ENCODE measurements around the gene CD33. TPM values are rescaled to one million over a fixed set of nuclear protein-coding genes. Genes with fewer than 3 reads are reported as not detected.

The CD33 gene
- total and polyA plus RNA-seq, 2 of the 8 experiments (the other 6 are each of a cell fraction or from before 2014, with no cell fraction given): 0.06 TPM; not detected in 1

- H3K27me3 ChIP-seq (replicated peaks in 1 of 4; ENCODE audit: control insufficient read depth in 3 of 4, extremely low read depth in 1 of 4, insufficient read depth in 3 of 4, low read length in 3 of 4): no peaks in the 10 kb centered on the region; a peak in 1 of 7 replicates
Observed at GRCh38 chr19:51227326-51227725, 2.4 kb downstream of the CD33 start.

More at GRCh38 chr19:51227326-51227725, 2.4 kb downstream of the CD33 start:
- H3K9me3 ChIP-seq (ENCODE audit: insufficient read depth in 2 of 2, low read depth in 1 of 2, low read length in 1 of 2): 0 out of 4 replicates have a peak, but pooled peaks cover 0 to 7% of the 10 kb centered on the region in 2 experiments
- POLR2A ChIA-PET (ENCODE audit: partially characterized antibody): no interaction called here
- H3K23ac ChIP-seq (ENCODE audit: insufficient read length): no peak overlapping the region
- 72% methylated on average over 2 of the region's 2 CpGs; no CpG with 5 or more reads in 1 of the 2 experiments for WGBS, 2 experiments (ENCODE audit: extremely low coverage in 1 of 2, insufficient coverage in 1 of 2, insufficient read length in 1 of 2, insufficient replicate concordance in 2 of 2, low coverage in 1 of 2, low lambda C conversion rate in 2 of 2, missing lambda C conversion rate in 1 of 2)
- H4K5ac ChIP-seq (ENCODE audit: insufficient read length, low read depth, low read length): no peak overlapping the region
- no peak overlapping the region for H2BK12ac ChIP-seq (ENCODE audit: low read depth, low read length)
- H3K23me2 ChIP-seq (ENCODE audit: low read depth, low read length): no peaks in the 10 kb centered on the region
- DNase-seq (ENCODE audit: low read depth in 1 of 2, low spot score in 2 of 2) (no peak), FAIRE-seq (no peak)
- no peaks in the 10 kb centered on the region for H3K79me1 ChIP-seq (ENCODE audit: low read depth, low read length)
- H3K18ac ChIP-seq (ENCODE audit: extremely low read depth, low read length): no peak overlapping the region
- no peak overlapping the region for H2BK120ac ChIP-seq (replicated peaks; ENCODE audit: low read depth, low read length)
- H3K79me2 ChIP-seq (ENCODE audit: control insufficient read depth in 1 of 2, insufficient read depth in 2 of 2, low read length in 2 of 2): no peaks in the 10 kb centered on the region
- H4K91ac ChIP-seq (replicated peaks; ENCODE audit: insufficient read length, low read length): no peak overlapping the region
- H3K4ac ChIP-seq (replicated peaks; ENCODE audit: insufficient read length, low read depth, low read length): no peak overlapping the region
- H3K9ac ChIP-seq (replicated peaks in 1 of 4; ENCODE audit: extremely low read depth in 1 of 4, low read depth in 3 of 4, low read length in 3 of 4): no peak overlapping the region
- no peak overlapping the region for H3K4me2 ChIP-seq (ENCODE audit: insufficient read depth in 1 of 2, low read depth in 2 of 2, low read length in 2 of 2)
- no peak overlapping the region for H2BK15ac ChIP-seq (ENCODE audit: low read length)
- H2AFZ ChIP-seq (ENCODE audit: low read length): no peak overlapping the region
- H3K4me3 ChIP-seq (ENCODE audit: extremely low read depth in 1 of 4, insufficient read depth in 2 of 4, low read depth in 3 of 4, low read length in 4 of 4): no peak overlapping the region
- H3K27ac ChIP-seq (ENCODE audit: low read depth, low read length): no peak overlapping the region
- no peak overlapping the region for H3K56ac ChIP-seq (replicated peaks; ENCODE audit: insufficient read length, low read depth, low read length)
- no peak for TF ChIP-seq YY1 (IDR thresholded peaks at IDR 0.05; ENCODE audit: low read depth, low read length)
- no peak for TF ChIP-seq BACH1 (IDR thresholded peaks at IDR 0.05; ENCODE audit: low read length)
- no peak for TF ChIP-seq E2F6 (IDR thresholded peaks at IDR 0.05)
- no peak for TF ChIP-seq NANOG (IDR thresholded peaks at IDR 0.05; ENCODE audit: insufficient read depth, low read depth, low read length, poor library complexity, severe bottlenecking)
- no peak for TF ChIP-seq KDM1A (IDR thresholded peaks at IDR 0.05; ENCODE audit: borderline replicate concordance, low read length)
- no peak for TF ChIP-seq CBX8 (IDR thresholded peaks at IDR 0.05; ENCODE audit: borderline replicate concordance, low read depth, low read length)
- TF ChIP-seq RAD21 (IDR thresholded peaks at IDR 0.05 in 1 of 2, conservative IDR thresholded peaks at IDR 0.05 in 1 of 2; ENCODE audit: low read depth in 2 of 2, low read length in 2 of 2): no peak
- TF ChIP-seq CHD1 (IDR thresholded peaks at IDR 0.05; ENCODE audit: low read depth, low read length): no peak
- no peak for TF ChIP-seq TCF12 (IDR thresholded peaks at IDR 0.05; ENCODE audit: low read depth, low read length)
- H3K36me3 ChIP-seq (ENCODE audit: control insufficient read depth in 2 of 4, insufficient read depth in 4 of 4, low read length in 3 of 4): no peaks in the 10 kb centered on the region
- no peak overlapping the region for H3K14ac ChIP-seq (ENCODE audit: insufficient read length)
- no peak overlapping the region for H2BK5ac ChIP-seq (ENCODE audit: low read depth, low read length)
- H2AK5ac ChIP-seq (ENCODE audit: low read depth, low read length): no peak overlapping the region
- H4K8ac ChIP-seq (ENCODE audit: extremely low read depth, insufficient read depth, low read length): no peak overlapping the region
- H4K20me1 ChIP-seq (replicated peaks in 1 of 2; ENCODE audit: control insufficient read depth in 1 of 2, insufficient read depth in 2 of 2, low read length in 2 of 2): no peaks in the 10 kb centered on the region
- CTCF ChIA-PET (ENCODE audit: partially characterized antibody): no interaction called here
- no peaks in the 10 kb centered on the region for H3K4me1 ChIP-seq (replicated peaks in 1 of 4; ENCODE audit: control insufficient read depth in 3 of 4, insufficient read depth in 4 of 4, low read length in 3 of 4)
- no peak overlapping the region for H2BK20ac ChIP-seq (ENCODE audit: low read length)
